ENCODE data around the gene MRTO4.

GRCh38 chr1:19273106-19273843, 21.7 kb downstream of the MRTO4 start:
- no peak for TF ChIP-seq POLR2A (IDR thresholded peaks at IDR 0.05; ENCODE audit: extremely low read depth, insufficient read length)
- no peak for TF ChIP-seq CTCF (IDR thresholded peaks at IDR 0.05; ENCODE audit: low read depth, low read length)
- no peak for TF ChIP-seq MYC (IDR thresholded peaks at IDR 0.05; ENCODE audit: low read depth, low read length)
